ENCODE measurements around the gene DYNC2H1. TPM values are rescaled to one million over a fixed set of nuclear protein-coding genes. Genes with fewer than 3 reads are reported as not detected.

The DYNC2H1 gene
- total RNA-seq, 3 donors from 2014 or later = 0.98 to 2.3 (median 1.0) TPM

DNA sequence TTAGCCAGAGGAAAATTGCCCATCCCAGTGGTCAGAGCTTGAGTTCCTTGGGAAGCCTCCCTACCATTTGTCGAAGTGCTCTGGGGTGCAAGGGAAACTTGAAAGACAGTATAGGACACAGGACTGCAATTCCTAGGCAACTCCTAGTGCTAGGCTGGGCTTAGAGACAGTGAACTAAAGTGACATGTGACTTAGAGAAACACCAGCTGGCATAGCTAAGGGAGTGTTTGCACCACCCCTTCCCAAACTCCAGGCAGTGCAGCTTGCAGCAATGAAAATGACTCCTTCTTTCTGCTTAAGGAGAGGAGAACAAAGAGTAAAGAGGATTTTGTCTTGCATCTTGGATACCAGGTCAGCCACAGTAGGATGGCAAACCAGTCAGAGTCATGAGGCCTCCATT, 388.0 kb downstream of the DYNC2H1 start:
- no peaks in the 10 kb centered on the region for H3K9me3 Mint-ChIP-seq
- peaks cover 8% of the 10 kb centered on the region for H3K27me3 Mint-ChIP-seq (ENCODE audit: low read depth)
- no peaks in the 10 kb centered on the region for H3K4me1 Mint-ChIP-seq (ENCODE audit: low read depth)
- ATAC-seq (no peak), DNase-seq (no peak)
- H3K4me3 Mint-ChIP-seq = no peak overlapping the region
- no peaks in the 10 kb centered on the region for H3K36me3 Mint-ChIP-seq (ENCODE audit: insufficient read depth)

DNA sequence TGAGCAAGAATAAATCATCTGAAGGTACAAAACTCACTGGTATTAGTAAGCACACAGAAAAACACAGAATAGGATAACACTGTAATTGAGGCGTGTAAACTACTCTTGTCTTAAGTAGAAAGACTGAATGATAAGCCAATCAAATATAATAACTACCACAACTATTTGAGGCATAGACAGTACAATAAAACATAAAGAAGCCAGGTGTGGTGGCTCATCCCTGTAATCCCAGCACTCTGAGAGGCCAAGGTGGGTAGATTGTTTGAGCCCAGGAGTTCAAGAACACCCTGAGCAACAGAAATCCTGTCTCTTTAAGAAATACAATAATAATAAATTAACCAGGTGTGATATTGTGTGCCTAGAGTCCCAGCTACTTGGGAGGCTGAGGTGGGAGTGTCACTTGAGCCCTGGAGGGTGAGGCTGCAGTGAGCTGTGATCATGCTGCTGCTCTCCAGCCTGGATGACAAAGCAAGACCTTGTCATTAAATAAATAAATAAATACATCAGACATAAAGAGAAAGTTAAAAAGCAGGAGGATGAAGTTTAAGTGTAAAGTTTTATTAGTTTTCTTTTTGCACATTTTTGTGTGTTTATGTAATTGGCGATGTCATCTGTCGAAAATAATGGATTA, 390.6 kb downstream of the DYNC2H1 start:
- Mint-ChIP-seq H3K4me1 (ENCODE audit: low read depth) (no peaks in the 10 kb centered on the region), H3K9me3 (no peaks in the 10 kb centered on the region), H3K4me3 (no peak overlapping the region), H3K36me3 (ENCODE audit: insufficient read depth) (no peaks in the 10 kb centered on the region), H3K27me3 (ENCODE audit: low read depth) (peaks cover 8% of the 10 kb centered on the region)
- no peak for ATAC-seq
- DNase-seq = no peak

DNA sequence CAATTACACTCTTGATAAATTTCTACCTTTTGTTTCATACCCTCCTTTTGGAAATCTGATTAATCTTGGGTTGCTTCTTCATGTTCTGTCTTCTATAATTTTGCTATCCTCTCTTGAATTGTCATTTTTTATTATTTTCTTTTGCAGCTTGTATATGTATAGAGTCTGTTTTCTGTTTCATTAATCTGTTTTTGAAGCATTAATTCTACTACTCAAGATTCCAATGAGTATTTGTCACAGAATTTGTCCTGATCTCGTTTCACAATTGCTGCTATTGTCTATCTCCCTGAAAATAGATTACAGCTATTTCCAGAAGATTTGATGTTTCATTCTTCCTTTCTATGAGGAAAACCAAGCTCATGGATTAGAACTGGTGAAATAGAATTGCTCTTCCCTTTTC, 406.1 kb downstream of the DYNC2H1 start:
- DNase-seq = no peak
- Mint-ChIP-seq H3K27me3 (ENCODE audit: low read depth) (peaks cover 2% of the 10 kb centered on the region), H3K4me1 (ENCODE audit: low read depth) (no peaks in the 10 kb centered on the region), H3K9me3 (no peaks in the 10 kb centered on the region), H3K36me3 (ENCODE audit: insufficient read depth) (no peaks in the 10 kb centered on the region), H3K4me3 (no peak overlapping the region)
- no peak for ATAC-seq

DNA sequence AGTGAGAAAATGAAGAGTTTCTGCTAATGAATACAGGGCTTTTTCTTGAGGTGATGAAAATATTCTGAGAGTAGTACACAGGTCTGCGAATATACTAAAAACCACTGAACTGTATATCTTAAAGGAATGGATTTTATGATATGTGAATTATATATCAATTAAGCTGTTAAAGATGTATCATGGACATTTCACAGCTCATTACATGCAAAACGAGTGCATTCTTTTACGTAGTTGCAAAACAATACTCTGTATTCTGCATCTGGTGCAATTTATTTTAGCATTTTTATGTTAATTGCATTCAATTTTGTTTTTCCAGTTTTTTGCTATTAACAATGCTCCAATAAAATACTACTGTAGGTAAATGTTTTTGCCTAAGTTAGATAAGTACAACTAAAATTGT, 411.6 kb downstream of the DYNC2H1 start:
- H3K9me3 Mint-ChIP-seq = no peaks in the 10 kb centered on the region
- no peaks in the 10 kb centered on the region for H3K36me3 Mint-ChIP-seq (ENCODE audit: insufficient read depth)
- H3K4me1 Mint-ChIP-seq (ENCODE audit: low read depth) = no peaks in the 10 kb centered on the region
- ATAC-seq (no peak), DNase-seq (no peak)
- H3K27me3 Mint-ChIP-seq (ENCODE audit: low read depth) = no peaks in the 10 kb centered on the region
- H3K4me3 Mint-ChIP-seq = no peak overlapping the region

DNA sequence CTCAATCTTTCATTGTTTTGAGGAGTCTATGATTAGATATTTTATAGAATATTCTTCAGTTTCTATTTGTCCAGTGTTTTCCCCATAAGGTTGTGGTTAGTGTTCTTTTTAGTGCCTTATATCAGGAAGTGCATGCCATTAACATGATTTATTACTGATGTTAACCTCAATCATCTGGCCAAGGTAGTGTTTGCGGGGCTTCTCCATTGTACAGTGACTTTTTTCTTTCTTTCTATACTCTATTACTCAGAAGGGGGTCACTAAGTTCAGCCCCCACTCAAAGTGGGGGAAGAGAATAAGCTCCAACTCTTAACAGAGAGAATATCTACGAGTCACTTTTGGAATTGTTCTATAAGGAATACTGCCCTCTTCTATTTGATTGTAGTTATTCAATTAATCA, 415.8 kb downstream of the DYNC2H1 start:
- no peak for ATAC-seq
- H3K4me3 Mint-ChIP-seq = no peak overlapping the region
- no peak for DNase-seq
- no peaks in the 10 kb centered on the region for H3K36me3 Mint-ChIP-seq (ENCODE audit: insufficient read depth)
- H3K9me3 Mint-ChIP-seq = no peaks in the 10 kb centered on the region
- H3K4me1 Mint-ChIP-seq (ENCODE audit: low read depth) = no peaks in the 10 kb centered on the region
- H3K27me3 Mint-ChIP-seq (ENCODE audit: low read depth) = no peaks in the 10 kb centered on the region

DNA sequence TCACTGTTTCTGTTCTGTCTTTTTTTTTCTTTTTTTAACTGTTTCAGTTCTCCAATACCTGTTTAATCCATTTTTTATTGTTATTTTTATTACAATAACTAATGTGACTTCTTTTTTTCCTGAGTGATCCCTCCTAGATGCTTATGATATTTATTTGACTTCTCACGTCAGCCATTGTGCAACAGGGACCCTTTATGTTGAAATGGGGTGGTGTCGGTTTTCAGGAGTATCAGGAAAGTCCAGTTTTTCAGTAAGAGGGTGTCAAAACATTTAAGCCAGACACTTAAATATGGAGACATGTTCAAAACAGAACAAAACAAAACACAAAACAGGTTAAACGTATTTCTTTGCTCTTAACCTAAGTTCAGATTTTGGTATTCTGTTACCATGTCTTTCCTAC, 418.8 kb downstream of the DYNC2H1 start:
- H3K36me3 Mint-ChIP-seq (ENCODE audit: insufficient read depth) = no peaks in the 10 kb centered on the region
- no peak for ATAC-seq
- H3K9me3 Mint-ChIP-seq = no peaks in the 10 kb centered on the region
- peaks cover 5% of the 10 kb centered on the region for H3K27me3 Mint-ChIP-seq (ENCODE audit: low read depth)
- H3K4me3 Mint-ChIP-seq = no peak overlapping the region
- H3K4me1 Mint-ChIP-seq (ENCODE audit: low read depth) = no peaks in the 10 kb centered on the region
- DNase-seq = no peak

DNA sequence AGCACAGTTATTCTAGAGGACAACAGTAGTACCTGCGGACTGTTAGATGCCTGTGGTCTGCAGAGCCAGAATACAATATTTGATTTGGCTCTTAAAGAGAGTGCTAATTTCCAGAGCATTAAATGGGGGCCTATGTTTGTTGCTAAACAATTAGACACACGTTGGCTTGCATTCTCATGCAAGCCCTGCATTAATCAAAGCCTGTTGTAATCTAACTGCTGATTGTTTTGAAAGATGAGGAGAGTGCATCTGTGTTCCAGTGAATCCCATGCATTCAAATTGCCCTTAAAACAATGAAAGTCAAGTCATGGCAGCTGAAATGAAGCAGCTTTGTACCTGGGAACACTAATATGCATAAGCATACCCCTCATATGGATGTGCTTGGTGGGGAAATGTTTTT, 419.4 kb downstream of the DYNC2H1 start:
- ATAC-seq (no peak), DNase-seq (no peak)
- Mint-ChIP-seq H3K27me3 (ENCODE audit: low read depth) (peaks cover 5% of the 10 kb centered on the region), H3K36me3 (ENCODE audit: insufficient read depth) (no peaks in the 10 kb centered on the region), H3K4me1 (ENCODE audit: low read depth) (no peaks in the 10 kb centered on the region), H3K9me3 (no peaks in the 10 kb centered on the region), H3K4me3 (no peak overlapping the region)

DNA sequence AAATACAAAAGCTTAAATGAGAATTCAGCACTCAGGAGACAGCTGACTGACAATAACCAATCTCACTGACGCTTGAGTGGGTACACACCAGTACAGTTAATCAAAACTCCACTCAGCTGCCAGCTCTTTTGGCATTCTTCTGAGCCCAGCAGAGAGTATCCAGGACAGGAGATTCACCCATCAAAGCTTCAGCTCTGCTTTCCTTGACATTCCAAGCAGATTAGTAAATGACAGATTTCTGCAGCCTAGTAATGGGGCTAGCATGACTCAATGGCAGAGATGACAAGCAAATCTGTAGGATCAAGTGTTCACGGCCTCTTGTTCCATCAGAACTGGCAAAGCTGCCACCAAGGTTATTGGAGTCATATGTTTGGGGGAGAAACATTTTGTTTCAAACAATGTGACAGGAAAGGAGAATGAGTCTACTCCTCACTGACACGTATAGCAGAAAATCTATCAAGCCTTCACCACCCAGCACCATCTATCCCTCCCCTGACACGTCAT, 420.0 kb downstream of the DYNC2H1 start:
- no peaks in the 10 kb centered on the region for H3K4me1 Mint-ChIP-seq (ENCODE audit: low read depth)
- peaks cover 7% of the 10 kb centered on the region for H3K27me3 Mint-ChIP-seq (ENCODE audit: low read depth)
- no peaks in the 10 kb centered on the region for H3K9me3 Mint-ChIP-seq
- no peak for ATAC-seq
- no peak for DNase-seq
- no peaks in the 10 kb centered on the region for H3K36me3 Mint-ChIP-seq (ENCODE audit: insufficient read depth)
- H3K4me3 Mint-ChIP-seq = no peak overlapping the region

Other genes with a start within 250 kb of the DYNC2H1 start
- gene MMP12, start 234.4 kb upstream of the DYNC2H1 start, total RNA-seq = not detected
- gene MMP13, start 153.7 kb upstream of the DYNC2H1 start, total RNA-seq = not detected
- gene DCUN1D5, start 17.3 kb upstream of the DYNC2H1 start, total RNA-seq = 100 to 1,000 TPM; 102 to 121 (median 110) TPM

All from activated T-cell treated with anti-CD3 and anti-CD28 coated beads, Interleukin-2, amount 50 U/mL, for 4 hours (primary cell).